Measurements from ENCODE around the gene PABPN1L.

The PABPN1L gene

DNA sequence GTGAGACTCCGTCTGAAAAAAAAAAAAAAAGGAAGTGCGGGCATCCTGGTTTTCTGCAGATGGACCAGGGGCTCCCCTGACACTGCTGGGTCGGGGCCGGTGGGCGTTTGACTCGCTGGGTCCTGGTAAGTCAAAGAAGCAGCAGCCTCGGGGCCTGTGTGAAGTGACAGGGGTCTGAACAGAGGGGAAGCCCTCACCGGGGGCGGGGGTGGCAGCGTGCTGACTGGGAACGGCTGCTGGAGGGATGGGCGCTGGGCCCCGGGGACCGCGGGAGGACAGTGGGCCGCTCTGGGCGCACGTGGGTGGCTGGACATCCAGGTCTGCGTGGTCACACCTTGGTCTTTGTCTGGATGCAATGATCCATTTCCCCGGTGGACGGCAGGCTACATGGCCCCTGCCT lies 17.9 kb downstream of the PABPN1L start:
- no peak for FAIRE-seq
- DNase-seq (ENCODE audit: insufficient read length, low spot score), result no peak
- no peak for TF ChIP-seq POLR2A (IDR thresholded peaks at IDR 0.05; ENCODE audit: low read depth, low read length)

DNA sequence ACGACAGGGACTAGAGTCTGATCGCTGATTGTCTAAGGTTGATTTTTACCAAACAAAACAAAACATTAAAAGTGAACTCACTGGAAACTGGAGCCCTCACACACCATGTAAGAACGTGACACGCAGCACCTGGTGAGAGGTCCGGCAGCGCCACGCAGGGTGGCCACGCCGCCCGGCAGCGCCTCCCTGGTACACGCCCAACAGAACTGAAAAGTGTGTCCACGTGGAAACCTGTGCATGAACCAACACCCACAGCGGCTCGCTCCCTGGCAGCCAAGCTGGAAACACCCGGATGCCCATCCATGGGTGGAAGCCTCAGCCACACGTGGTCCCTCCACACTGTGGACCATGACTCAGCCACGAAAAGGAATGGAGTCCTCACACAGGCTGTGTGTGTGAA lies 18.8 kb downstream of the PABPN1L start:
- DNase-seq (ENCODE audit: insufficient read length, low spot score) (no peak), FAIRE-seq (no peak)
- no peak for TF ChIP-seq POLR2A (IDR thresholded peaks at IDR 0.05; ENCODE audit: low read depth, low read length)

DNA sequence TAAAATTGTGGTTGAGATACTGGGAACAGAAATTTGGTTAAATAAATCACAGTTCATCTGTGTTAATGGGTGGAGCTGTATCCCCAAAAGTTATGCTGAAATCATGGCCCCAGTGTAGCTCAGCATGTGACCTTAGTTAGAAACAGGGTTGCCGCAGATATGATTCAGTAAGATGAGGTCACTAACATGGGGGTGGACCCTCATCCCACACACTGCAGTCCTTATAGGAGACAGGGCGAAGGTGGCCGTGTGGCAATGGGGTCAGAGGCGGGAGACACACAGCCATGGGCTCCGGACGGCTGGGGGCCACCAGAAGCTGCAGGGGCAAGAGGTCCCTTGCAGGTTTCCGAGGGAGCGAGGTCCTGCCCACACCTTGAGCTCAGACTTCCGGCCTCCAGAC lies 20.4 kb downstream of the PABPN1L start:
- FAIRE-seq (no peak), DNase-seq (ENCODE audit: insufficient read length, low spot score) (peak; percentile 81)
- no peak for TF ChIP-seq POLR2A (IDR thresholded peaks at IDR 0.05; ENCODE audit: low read depth, low read length)

DNA sequence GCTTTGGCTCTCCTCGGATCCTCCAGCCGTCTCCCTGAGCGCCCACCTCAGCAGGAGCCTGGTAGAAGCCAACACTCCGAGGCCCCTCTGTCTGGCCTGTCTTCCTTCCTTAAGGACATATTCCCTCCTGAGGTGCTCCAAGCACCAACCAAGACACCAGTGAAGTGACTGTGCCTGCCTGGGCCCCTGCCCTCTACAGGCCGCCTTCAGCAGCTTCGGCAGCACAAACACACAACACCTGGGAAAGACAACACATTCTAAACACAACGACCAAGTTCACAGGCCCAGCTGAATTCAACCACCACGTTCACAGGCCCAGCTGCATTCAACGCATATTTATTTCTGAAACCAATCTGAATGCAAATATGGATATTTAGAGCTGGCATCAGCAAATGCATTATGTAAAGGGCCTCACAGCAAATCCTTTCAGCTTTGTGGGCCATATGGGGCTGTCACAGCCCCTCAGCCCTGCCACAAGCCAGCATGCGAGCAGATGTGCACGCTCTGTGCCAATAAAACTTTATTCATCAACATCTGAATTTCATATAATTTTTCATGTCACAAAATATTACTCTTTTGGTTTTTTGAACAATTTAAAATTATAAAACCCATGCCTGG lies 21.9 kb downstream of the PABPN1L start:
- no peak for TF ChIP-seq POLR2A (IDR thresholded peaks at IDR 0.05; ENCODE audit: low read depth, low read length)
- DNase-seq (ENCODE audit: insufficient read length, low spot score) (no peak), FAIRE-seq (no peak)

DNA sequence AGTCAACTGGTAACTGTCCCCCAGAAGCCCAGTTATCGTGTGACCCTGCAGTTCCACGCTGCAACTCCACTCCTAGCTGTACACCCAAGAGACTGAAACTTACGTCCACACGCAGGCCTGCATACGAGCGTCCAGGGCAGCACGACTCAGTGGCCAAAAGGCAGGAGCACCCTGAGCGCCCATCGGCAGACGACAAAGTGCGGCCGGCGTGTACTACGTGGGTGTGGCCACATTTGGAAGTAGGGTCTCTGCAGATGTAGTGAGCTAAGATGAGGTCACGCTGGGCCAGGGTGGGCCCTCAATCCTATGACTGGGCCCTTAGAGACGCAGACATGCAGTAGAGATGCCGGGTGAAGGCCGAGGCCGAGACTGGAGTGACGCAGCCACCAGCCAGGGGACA lies 23.2 kb downstream of the PABPN1L start:
- TF ChIP-seq POLR2A (IDR thresholded peaks at IDR 0.05; ENCODE audit: low read depth, low read length), result no peak
- no peak for FAIRE-seq
- no peak for DNase-seq (ENCODE audit: insufficient read length, low spot score)

DNA sequence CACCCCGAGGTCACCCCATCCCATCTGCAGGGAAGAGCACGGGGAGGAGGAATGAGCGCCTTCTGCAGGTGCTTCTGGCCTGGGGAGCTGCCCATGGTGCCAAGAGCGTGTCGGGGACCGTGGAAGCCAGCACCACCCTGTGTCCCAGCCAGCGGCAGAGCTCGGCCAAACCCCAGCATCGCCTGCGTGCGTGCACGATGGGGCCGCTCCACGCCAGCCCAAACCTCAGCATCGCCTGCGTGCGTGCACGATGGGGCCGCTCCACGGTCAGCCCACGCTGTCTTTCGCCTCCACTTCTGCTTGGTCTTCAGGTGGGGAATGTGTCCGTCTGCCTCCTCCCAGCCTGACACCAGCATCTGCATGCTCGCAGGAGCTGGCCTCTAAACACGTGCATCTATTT lies 23.7 kb downstream of the PABPN1L start:
- DNase-seq (ENCODE audit: insufficient read length, low spot score), result no peak
- no peak for FAIRE-seq
- no peak for TF ChIP-seq POLR2A (IDR thresholded peaks at IDR 0.05; ENCODE audit: low read depth, low read length)

DNA sequence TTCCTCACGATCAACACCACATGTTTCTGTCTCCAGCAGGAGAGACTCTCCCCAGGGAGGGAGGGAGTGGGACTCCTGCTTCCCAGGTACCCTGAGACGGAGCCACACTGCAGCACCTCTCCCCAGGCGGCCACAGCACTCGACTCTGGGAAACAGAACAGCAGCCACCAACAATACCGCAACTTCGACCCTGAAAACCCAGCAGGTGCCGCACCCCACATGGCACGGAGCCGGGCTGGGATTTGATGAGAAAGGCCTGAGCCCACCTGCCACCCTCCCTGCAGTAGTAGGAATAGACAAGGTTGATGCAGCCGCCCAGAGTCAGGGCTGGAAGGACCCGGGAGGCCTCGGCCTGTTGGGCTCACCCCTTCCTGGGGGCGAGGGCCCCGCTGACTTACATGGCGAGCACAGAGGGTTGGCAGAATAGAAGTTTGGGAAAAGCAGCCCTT lies 24.1 kb downstream of the PABPN1L start:
- DNase-seq (ENCODE audit: insufficient read length, low spot score), result no peak
- no peak for TF ChIP-seq POLR2A (IDR thresholded peaks at IDR 0.05; ENCODE audit: low read depth, low read length)
- FAIRE-seq, result no peak

DNA sequence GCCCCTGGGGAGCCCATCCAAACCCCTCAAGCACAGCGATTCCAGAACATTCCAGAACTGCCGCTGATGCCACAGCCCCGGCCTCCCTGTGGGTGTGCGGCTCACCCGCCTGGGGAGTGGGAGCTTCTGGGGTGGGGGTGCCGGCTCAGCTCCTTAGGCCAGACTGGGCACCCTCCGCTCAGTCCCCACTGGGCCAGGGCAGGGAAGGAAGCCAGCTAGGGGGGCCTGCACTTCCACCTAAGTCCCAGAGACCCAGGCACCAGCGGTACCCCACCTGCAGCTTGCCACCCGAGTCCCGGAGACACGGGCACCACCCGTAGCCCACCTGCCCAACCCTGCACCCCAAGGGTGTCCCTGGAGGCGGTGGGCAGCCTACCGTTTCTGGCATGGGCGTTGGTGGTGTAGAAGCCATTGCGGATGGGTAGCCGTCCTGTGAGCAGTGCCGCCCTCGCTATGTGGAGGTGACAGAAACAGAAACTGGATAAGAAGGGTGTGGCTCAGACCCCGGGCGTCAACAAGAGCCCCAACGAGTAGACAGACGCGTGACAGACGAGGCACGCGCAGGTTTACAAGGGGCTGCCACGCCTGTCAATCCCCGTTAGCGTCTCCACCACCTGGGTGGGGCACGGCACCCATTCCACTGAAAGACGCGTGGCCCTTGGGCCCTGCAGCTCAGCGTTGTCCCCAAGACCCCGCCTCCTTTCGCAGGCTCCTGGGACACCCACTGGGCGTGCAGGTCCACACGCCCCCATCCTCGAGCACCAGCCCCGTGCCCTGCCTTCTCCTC lies 24.7 kb downstream of the PABPN1L start:
- no peak for TF ChIP-seq POLR2A (IDR thresholded peaks at IDR 0.05; ENCODE audit: low read depth, low read length)
- DNase-seq (ENCODE audit: insufficient read length, low spot score) (no peak), FAIRE-seq (no peak)

DNA sequence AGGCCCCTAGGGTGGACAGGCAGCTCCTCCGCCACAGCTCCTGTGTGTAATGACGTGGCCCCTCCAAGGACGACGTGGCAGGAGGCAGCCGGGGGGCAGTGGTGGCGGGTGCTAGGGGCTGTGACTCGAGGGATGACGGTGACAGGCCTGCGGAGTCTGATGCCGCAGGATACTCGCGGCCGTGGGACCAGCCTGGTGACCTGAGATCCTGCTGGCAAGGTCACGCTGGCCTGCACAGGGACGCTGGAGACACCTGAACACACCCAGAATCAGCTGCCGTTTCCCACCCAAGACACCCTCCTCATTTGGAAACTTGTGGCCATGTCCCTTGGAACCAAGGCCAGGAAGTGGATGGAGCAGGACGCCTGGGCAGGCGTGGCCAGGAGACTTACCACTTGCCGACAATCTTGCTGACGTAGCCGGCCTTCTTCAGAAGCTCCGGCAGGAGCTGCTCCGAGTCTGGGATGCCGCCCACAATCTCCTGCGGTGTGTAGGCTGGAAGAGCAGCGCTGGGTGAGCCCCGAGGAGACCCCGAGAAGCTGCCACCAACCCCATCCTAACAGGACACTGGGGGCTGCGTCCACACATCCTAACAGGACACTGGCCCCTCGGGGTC lies 25.8 kb downstream of the PABPN1L start:
- FAIRE-seq (no peak), DNase-seq (ENCODE audit: insufficient read length, low spot score) (no peak)
- TF ChIP-seq POLR2A (IDR thresholded peaks at IDR 0.05; ENCODE audit: low read depth, low read length), result no peak

DNA sequence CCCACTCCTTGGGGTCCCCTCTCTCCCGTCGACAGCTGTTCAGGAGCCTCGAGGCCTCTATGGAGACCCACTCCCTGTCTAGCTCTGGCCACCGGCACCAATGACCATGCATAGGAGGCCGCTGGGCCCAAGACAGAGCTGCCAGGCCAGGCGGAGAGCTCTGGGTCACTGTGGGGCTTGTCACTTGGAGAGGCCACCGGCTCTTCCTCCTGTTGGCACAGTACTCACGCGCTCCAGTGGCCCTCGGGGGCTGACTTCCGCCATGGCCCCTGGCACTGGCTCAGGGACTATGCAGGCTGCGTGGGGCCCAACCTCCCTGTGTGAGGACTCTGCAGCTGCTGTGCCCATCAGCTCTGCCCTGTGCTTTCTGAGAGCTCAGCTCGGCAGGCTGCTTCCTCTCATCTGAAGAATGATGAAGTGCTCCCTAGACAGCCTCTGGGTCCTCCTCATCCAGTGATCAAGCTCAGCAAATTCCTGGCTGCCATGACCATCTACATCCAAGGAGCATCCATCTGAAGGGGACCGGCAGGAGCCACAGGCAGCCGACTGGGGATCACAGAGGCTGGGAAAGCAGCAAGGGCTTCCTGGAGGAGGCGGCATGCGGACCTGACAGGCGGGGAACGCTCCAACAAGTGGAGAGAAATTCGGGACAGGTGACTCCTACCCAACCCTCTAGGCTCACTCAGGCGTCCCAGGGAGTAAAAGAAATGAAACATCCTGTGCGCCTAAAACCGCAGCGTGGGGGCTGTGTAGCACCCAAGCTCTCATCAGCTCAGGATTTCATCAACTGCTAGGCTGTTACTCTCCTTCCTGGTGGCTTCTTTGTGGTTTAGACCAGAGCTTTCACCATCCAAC lies 26.5 kb downstream of the PABPN1L start:
- no peak for TF ChIP-seq POLR2A (IDR thresholded peaks at IDR 0.05; ENCODE audit: low read depth, low read length)
- FAIRE-seq, result no peak
- DNase-seq (ENCODE audit: insufficient read length, low spot score), result no peak

DNA sequence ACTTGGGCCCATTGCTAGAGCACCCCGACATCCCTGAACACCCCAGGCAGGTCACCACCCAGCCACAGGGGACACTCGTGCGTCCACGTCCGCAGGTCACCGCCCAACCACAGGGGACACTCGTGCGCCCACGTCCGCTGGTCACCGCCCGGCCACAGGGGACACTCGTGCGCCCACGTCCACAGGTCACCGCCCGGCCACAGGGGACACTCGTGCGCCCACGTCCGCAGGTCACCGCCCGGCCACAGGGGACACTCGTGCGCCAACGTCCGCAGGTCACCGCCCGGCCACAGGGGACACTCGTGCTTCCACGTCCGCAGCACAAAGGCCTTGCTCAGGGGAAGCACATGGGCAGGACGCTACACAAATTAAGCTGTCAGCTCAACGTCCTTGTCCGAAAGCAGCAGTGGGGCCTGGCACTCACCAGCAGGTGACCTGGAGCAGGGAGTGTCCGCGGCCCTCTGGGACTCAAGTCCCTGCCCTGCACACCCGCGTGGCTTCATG lies 27.4 kb downstream of the PABPN1L start:
- TF ChIP-seq POLR2A (IDR thresholded peaks at IDR 0.05; ENCODE audit: low read depth, low read length), result no peak
- DNase-seq (ENCODE audit: insufficient read length, low spot score) (no peak), FAIRE-seq (no peak)

DNA sequence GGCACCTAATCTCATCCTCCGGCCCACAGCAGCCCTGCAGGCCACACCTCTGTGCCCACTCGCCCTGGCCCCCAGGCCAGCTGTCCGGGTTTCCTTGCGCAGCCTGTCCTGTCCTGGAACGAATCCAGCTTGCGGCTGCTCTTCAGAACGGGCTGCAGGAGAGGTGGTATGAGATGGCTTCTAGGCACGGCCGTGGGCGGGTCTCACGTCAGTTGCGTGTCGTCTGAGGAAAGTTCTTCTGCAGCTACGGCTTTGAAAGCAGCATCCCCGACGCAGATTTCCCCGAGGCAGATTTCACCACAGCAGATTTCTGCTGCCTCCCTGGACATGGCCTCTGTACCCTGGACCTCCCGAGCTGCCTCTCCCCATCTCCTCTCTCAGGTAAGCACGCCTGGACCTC lies 27.9 kb downstream of the PABPN1L start:
- no peak for DNase-seq (ENCODE audit: insufficient read length, low spot score)
- no peak for FAIRE-seq

DNA sequence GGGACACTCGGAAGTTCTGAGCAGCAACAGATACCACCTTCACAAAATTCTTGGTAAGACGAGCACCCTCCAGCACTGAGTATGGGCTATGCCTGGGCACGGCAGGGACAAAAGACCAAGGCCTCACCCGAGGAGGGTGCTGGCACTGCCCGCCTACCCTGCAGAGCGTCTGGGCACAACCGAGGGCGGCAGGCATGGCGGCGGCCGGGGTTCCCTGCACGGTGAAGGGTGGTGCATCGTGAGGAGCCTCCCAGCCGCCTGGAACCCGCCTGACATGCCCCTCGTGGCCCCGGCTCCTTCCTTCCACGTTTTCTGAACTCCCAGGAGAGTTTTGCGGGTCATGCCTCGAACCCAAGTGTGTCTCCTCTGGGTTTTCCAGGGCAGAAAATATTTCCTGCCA lies 28.7 kb downstream of the PABPN1L start:
- FAIRE-seq (no peak), DNase-seq (ENCODE audit: insufficient read length, low spot score) (no peak)
- no peak for TF ChIP-seq POLR2A (IDR thresholded peaks at IDR 0.05; ENCODE audit: low read depth, low read length)

More for the DNA sequence above, 27.9 kb downstream of the PABPN1L start:
- TF ChIP-seq POLR2A (IDR thresholded peaks at IDR 0.05; ENCODE audit: low read depth, low read length), result no peak

DNA sequence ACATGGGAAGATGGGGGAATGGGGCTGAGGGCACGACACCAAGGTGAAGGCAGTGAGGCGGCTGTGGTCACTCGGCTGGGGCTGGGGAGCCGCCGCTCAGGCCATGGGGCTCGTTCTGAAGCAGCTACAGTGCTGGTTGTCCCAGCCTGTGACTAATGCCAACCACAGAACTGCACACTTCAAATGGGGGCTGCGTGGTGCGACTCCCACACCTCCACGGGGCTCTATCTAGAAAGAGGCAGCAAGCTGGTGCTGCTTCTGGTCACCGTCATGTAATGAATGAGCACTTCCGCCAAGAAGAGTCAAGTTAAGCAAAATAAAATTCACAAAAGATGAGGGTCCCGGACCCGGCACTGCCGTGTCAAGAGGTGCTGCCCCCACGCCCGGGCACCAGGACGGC lies 29.7 kb downstream of the PABPN1L start:
- no peak for TF ChIP-seq POLR2A (IDR thresholded peaks at IDR 0.05; ENCODE audit: low read depth, low read length)
- DNase-seq (ENCODE audit: insufficient read length, low spot score) (no peak), FAIRE-seq (no peak)

All from H54 (cell line).